Mesodermal cell (in vitro differentiated cells): Measurements from ENCODE around the gene CTCFL.

Experiments used
- H3K27ac ChIP-seq: 2 replicates; pipeline ENCODE4 v1.7.0; 2013; ENCODE audit warnings: mild to moderate bottlenecking, low read depth, low read length, moderate library complexity; ENCODE audit not compliant: severe bottlenecking
- H3K36me3 ChIP-seq: 2 replicates; pipeline ENCODE4 v1.7.1; 2013; ENCODE audit warnings: mild to moderate bottlenecking, low read length, moderate library complexity; ENCODE audit not compliant: control insufficient read depth, insufficient read depth
- H3K4me1 ChIP-seq: one replicate; pipeline ENCODE4 v1.7.1; 2013; ENCODE audit warnings: mild to moderate bottlenecking, low read length; ENCODE audit not compliant: insufficient read depth, control insufficient read depth, poor library complexity, severe bottlenecking
- H3K4me3 ChIP-seq: 2 replicates; pipeline ENCODE4 v1.7.0; 2013; ENCODE audit warnings: low read length, control low read depth, mild to moderate bottlenecking; ENCODE audit not compliant: insufficient read depth, poor library complexity, severe bottlenecking; ENCODE audit errors: extremely low read depth
- H3K9me3 ChIP-seq: 2 replicates; pipeline ENCODE4 v1.7.1; 2013; ENCODE audit warnings: mild to moderate bottlenecking, low read length, moderate library complexity; ENCODE audit not compliant: control insufficient read depth
- whole genome bisulfite sequencing, 2 experiments: methylation state at CpG; one replicate each; pipeline ENCODE4 v1.1.5; 2013; ENCODE audit warnings: missing lambda C conversion rate in 2 of 2; ENCODE audit not compliant: insufficient coverage in 2 of 2; 5-methylcytosine and 5-hydroxymethylcytosine counted together

The CTCFL gene

DNA sequence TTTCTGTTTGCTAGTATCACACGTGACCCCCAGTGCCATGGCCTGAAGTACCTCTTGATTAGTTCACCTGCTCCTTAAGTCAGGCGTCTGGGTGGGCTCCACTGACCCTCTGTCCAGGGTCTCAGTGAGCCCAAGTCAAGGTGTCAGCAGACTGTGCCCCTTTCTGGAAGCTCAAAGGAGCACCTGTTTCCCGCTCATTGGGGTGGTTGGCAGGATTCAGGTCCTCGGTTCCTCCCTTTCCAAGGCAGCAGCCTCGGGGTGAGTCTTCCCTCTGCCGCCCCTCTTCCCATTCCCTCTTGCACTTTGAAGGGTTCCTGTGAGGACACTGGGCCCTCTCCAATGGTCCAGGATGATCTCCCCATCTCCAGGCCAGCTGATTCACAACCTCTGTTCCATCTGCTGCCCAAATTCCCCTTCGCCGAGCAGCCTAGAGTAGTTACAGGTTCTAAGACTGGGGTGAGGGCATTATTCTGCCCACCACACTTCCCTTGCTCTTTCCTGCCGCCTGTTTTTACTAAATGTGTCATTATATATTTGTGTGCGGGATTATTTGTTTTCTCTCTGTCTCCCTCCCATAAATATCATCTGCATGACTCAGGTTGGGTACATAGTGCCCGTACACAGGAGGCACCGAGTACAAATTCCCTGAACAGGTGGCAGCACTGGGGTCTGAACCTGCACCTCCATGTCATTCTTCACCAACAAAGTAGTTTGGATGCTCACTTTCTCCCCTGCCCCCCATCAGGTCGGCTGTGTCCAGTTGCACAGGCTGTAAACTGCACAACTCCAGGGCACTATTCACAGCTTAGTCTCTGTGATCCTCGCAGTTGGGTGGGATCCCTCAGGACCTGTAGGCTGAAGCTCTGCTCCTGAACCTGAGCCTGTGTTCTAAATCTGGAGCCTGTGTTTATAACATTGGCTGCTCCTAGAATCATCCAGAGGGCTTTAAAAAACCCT lies 75.3 kb downstream of the CTCFL start:
- Histone ChIP-seq H3K4me1 (no peaks in the 10 kb centered on the region), H3K27ac (no peak overlapping the region), H3K36me3 (no peaks in the 10 kb centered on the region), H3K4me3 (no peak overlapping the region), H3K9me3 (no peaks in the 10 kb centered on the region)
- 84 to 85% methylated on average over 7 to 10 of the region's 14 CpGs for WGBS, 2 experiments

DNA sequence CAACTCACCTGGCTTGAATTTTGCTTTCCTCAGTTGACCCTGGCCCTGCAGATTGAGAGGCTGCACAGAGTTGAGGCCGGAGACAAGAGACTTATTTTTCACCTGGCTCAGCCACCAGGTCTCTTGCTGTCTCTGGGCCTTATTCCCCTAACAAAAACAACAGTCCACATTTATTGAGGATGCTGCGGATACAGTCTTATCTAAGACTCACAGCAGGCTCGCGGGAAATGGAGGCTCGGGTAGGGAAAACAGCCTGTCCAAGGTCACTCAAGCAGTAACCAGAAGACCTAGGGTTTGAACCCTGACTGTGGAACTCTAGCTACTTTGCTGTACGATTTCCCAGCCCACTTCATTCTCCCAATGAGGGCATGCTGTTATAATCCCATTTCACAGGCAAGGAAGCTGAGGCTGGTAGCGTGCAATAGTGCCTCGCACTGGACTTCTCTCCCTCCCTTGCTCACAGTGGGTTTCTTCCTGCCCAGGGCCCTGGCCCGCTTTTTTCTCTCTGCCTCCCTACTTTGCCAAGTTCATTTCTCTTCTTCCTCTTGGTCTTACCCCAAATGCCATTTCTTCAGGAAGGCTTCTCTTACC lies 76.1 kb downstream of the CTCFL start:
- Histone ChIP-seq H3K36me3 (no peaks in the 10 kb centered on the region), H3K27ac (no peak overlapping the region), H3K4me1 (no peaks in the 10 kb centered on the region), H3K4me3 (no peak overlapping the region), H3K9me3 (no peaks in the 10 kb centered on the region)
- WGBS, 2 experiments, result 85 to 97% methylated on average over 8 to 9 of the region's 9 CpGs
